Measurements from ENCODE around the gene UBE2S.
A peak's percentile ranks its signal among the peaks of the same experiment; 100 is the strongest.
"Not testable (repeated sequence)": the region's sequence is repeated elsewhere in the genome, so short reads cannot be mapped to it uniquely, and the experiment has no call there.

Gene UBE2S

GRCh38 chr19:55440411-55441105, 33.0 kb upstream of the UBE2S start:
- no peak for DNase-seq (ENCODE audit: low spot score)

GRCh38 chr19:55439052-55439451, 31.5 kb upstream of the UBE2S start:
- DNase-seq (ENCODE audit: low spot score): no peak

GRCh38 chr19:55437410-55437809, 29.8 kb upstream of the UBE2S start:
- DNase-seq (ENCODE audit: low spot score): peak; percentile 79

GRCh38 chr19:55436847-55437246, 29.3 kb upstream of the UBE2S start:
- DNase-seq (ENCODE audit: low spot score): no peak

GRCh38 chr19:55435020-55435419, 27.4 kb upstream of the UBE2S start:
- no peak for DNase-seq (ENCODE audit: low spot score)

GRCh38 chr19:55434356-55434919, 26.9 kb upstream of the UBE2S start:
- no peak for DNase-seq (ENCODE audit: low spot score)

GRCh38 chr19:55433292-55433691, 25.7 kb upstream of the UBE2S start:
- DNase-seq (ENCODE audit: low spot score): no peak

GRCh38 chr19:55432241-55432959, 24.8 kb upstream of the UBE2S start:
- DNase-seq (ENCODE audit: low spot score): no peak

GRCh38 chr19:55431183-55431582, 23.6 kb upstream of the UBE2S start:
- DNase-seq (ENCODE audit: low spot score): no peak

- DNase-seq (ENCODE audit: low spot score): no peak
Measured at GRCh38 chr19:55426042-55426441, 18.5 kb upstream of the UBE2S start.

GRCh38 chr19:55424518-55424917, 16.9 kb upstream of the UBE2S start:
- DNase-seq (ENCODE audit: low spot score): no peak

GRCh38 chr19:55423225-55424005, 15.8 kb upstream of the UBE2S start:
- no peak for DNase-seq (ENCODE audit: low spot score)

- not testable (repeated sequence) for DNase-seq (ENCODE audit: low spot score)
Measured at GRCh38 chr19:55421281-55421680, 13.7 kb upstream of the UBE2S start.

GRCh38 chr19:55419624-55420236, 12.1 kb upstream of the UBE2S start:
- no peak for DNase-seq (ENCODE audit: low spot score)

GRCh38 chr19:55419103-55419502, 11.5 kb upstream of the UBE2S start:
- no peak for DNase-seq (ENCODE audit: low spot score)

- DNase-seq (ENCODE audit: low spot score): peak; percentile 88
Measured at GRCh38 chr19:55418185-55418584, 10.6 kb upstream of the UBE2S start.

- no peak for DNase-seq (ENCODE audit: low spot score)
Measured at GRCh38 chr19:55410168-55410567, 2.6 kb upstream of the UBE2S start.

GRCh38 chr19:55409179-55409578, 1.6 kb upstream of the UBE2S start:
- DNase-seq (ENCODE audit: low spot score): not testable (repeated sequence)

GRCh38 chr19:55408533-55408872, 915 bp upstream of the UBE2S start:
- DNase-seq (ENCODE audit: low spot score): no peak

- peak; percentile 99 for DNase-seq (ENCODE audit: low spot score)
Measured at GRCh38 chr19:55407800-55408532, 378 bp upstream of the UBE2S start.

- peak; percentile 77 for DNase-seq (ENCODE audit: low spot score)
Measured at GRCh38 chr19:55406826-55407549, 600 bp downstream of the UBE2S start.

Data from GM03348 (cell line).